GM10266 (cell line): ENCODE data around the gene TMEM132D.

Source experiments
- DNase-seq: peaks from one replicate; pipeline ENCODE4 v3.0.0; 2012; ENCODE audit errors: extremely low spot score
- CTCF ChIP-seq: IDR thresholded peaks from 2 replicates; pipeline ENCODE4 v1.5.1; 2012; ENCODE audit warnings: mild to moderate bottlenecking, low read depth; ENCODE audit not compliant: control insufficient read depth, insufficient read depth; ENCODE audit errors: missing control alignments

The TMEM132D gene

GRCh38 chr12:129083121-129083840 lies 820.5 kb downstream of the TMEM132D start:
- no peak for DNase-seq
- TF ChIP-seq CTCF: no peak

GRCh38 chr12:129082441-129082840 lies 821.4 kb downstream of the TMEM132D start:
- no peak for TF ChIP-seq CTCF
- no peak for DNase-seq

GRCh38 chr12:129081755-129082250 lies 822.0 kb downstream of the TMEM132D start:
- TF ChIP-seq CTCF: no peak
- no peak for DNase-seq

- no peak for TF ChIP-seq CTCF
Measured at GRCh38 chr12:129080821-129081220, 823.0 kb downstream of the TMEM132D start.

GRCh38 chr12:129080391-129080790 lies 823.4 kb downstream of the TMEM132D start:
- no peak for DNase-seq
- TF ChIP-seq CTCF: no peak

More at GRCh38 chr12:129080821-129081220, 823.0 kb downstream of the TMEM132D start:
- DNase-seq: no peak

GRCh38 chr12:129079719-129080118 lies 824.1 kb downstream of the TMEM132D start:
- TF ChIP-seq CTCF: no peak
- DNase-seq: no peak

- TF ChIP-seq CTCF: no peak
- no peak for DNase-seq
Measured at GRCh38 chr12:129076441-129077320, 827.1 kb downstream of the TMEM132D start.
